SIG-M5 treated with dmso at 0.1 percent for 504 hours (cell line): ENCODE measurements around the gene TTBK2.

ENCODE experiments used
- DNase-seq: peaks from one replicate; lab custom pipeline; 2025; ENCODE audit not compliant: unreplicated experiment; lab: John Stamatoyannopoulos, UW

TTBK2 gene

DNA sequence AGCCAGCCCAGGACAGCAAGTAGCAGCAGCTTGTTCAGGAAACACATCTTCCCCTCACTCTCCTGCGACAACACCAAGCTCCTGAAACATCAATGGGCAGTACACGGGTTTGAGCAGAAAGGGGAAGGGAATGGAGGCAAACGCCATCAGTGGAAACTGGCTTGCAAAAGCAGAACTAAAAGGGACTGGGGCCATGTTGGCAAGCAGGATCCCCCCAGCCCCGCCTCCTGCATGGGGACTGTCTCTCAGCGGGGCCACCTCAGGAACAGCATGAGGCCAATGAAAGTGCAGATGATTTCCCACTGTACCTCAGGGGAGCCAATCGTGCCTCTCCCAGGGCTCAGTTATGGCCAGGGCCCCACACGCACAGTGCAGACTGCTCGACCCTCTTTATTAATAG is 190.4 kb downstream of the TTBK2 start:
- DNase-seq, result peak; percentile 56

DNA sequence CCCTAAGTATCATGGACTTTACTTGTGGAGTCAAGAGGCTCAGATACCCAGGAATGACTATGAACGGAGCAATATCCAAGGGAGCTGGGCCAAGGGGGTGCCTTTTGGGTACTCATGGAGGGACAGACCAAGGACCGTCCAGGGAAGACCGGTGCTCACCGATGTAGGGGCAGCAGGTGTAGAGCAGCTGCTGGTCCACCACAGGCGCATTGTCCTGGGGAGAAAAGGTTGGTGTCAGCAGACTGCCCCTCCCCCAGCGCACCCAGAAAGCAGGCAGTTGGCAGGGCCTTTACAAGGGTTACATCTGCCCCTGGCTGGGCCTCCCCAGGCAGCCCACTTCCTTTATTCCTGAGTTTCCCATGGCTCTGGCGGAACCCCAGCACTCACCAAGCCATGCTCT is 191.2 kb downstream of the TTBK2 start:
- no peak for DNase-seq

DNA sequence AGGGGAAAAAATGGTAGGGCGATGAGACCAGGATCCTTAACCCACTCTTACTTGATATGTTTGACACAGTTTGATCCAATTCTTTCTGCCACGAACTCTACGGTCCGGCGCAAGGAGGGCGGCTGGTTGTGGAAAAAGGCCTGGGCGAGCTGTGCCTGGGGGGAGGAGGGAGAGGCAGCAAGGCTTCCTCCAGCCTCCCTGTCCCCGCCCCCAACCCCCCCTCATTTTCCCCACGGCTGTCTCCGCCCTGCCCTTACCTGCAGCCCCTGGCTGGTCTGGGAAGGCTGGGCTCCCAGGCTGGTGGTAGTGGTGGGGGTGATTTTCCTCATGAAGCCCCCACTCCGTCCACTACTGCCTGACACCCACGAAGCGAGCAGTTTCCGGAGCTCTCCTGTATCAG is 191.6 kb downstream of the TTBK2 start:
- DNase-seq, result no peak

DNA sequence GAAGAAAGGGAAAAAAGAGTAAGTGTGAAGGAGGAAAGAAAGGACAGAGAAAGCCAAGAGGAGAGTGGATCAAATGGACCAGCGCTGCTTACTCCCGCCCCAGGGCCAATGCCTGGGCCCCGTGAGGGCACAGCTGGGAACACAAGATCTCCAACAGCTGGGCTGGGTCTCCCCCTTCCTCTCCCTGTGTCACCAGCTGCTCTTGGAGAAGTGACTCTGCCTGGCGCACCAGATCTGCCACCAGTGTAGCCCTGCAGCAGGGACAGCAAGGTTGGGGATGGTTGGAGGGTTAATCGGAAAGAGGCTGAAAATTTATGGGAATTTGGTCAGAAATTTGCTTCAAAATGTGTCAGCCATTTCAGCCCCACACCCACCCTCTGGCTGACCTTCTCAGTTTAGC is 192.0 kb downstream of the TTBK2 start:
- DNase-seq, result no peak

DNA sequence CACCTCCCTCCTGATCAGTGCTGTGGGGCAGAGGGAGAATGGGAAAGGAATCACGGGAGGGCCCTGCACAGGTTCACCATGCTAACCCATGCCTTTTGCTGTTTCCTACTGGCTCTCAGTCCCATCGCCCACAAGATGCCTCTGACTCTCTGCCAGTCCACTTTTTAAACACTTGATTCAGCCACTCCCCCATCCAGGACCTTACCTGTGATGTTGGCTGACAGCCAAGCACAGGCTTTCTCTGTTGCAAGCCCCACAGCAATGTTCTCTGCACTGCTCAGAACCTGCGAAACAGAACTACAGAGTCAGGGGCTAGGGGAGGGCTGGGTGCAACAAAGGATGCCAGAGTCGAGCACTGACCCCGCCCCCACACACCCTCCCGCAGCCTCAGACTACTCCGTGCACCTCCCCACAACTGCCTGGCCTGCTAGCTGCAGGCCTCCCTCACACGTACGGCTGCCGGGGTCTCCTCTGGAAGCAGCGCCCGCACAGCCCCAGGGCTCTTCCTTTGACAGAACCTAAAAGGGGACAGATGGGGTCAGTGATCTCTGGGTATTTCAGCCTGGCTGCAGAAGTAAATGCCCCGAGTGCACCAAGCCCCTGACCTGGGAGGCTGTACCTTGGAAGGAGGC is 192.7 kb downstream of the TTBK2 start:
- no peak for DNase-seq

DNA sequence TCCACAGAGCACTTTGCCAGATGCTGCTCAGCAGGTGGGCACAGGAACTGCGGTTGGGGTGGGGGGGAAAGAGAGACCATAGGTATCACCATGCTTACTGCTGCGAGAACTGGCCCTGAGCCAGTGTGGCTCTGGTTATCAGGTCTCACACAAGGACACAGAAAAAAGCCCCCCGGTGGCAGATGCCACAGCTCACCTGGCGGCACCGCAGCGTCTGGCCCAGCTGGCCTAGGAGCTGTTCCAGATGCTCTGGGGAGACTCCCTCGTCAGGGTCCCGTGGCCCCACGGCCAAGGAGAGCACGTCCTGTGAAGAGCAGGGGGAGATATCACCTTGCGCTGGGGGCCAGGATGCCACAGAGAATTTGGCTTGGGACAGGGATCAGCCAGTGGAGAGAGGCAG is 194.5 kb downstream of the TTBK2 start:
- no peak for DNase-seq

DNA sequence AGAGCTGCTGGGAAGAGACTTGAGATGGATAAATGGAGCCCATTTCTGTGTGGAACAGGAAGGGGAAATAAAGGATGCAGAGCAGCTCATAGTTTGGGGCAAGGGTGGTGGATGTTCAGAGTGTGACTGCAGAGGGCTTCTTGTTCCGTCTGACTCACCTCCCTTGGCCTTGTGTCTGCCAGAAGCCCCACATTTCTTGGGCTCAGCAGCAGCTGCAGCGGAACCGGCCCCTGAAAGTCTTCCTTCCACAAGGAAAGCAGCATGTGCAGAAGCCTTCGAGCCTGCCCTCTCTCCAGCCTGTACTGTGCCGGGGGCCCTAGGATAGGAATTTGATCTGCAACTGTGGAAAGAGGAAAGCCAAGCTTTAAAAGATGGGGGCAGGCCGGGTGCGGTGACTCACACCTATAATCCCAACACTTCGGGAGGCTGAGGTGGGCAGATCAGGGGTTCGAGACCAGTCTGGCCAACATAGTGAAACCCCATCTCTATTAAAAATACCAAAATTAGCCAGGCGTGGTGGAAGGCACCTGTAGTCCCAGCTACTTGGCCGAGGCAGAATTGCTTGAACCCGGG is 195.2 kb downstream of the TTBK2 start:
- DNase-seq, result no peak

DNA sequence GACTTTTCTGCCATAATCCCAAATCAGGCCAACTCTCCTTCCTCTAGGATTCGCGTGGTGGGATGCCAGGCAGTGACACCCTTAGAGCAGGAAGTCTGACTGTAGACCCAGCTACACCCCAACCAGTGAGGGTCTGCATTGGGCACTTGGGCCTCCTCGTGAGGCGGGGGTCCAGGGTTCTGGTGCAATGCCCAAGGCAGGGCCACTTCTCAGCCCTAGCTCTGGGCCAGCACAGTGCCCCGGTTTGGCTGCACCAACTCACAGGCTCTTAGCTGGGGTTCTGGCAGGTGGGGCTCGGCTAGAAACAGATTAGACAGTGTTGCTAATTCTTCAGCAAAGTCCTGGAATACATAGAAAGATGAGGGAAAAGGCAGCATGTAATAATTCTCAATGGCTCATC is 196.3 kb downstream of the TTBK2 start:
- DNase-seq, result no peak

DNA sequence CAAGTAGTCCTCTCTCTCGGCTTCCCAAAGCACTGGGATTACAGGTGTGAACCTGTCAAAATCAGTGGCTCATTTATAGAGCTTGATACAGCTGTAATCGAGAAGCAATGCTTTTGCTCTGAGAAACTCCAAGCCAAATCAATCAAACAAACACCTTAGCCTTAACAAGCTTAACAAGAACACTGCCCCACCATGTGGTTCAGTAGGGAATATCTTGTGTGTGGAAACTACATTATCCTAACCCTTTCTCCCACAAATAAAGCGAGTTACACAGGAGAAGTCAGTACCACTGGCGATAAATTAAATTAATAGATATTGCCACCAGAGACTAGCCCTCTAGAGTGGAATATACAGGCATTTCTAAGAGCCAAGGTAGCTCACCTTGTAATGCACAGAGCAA is 197.5 kb downstream of the TTBK2 start:
- no peak for DNase-seq

DNA sequence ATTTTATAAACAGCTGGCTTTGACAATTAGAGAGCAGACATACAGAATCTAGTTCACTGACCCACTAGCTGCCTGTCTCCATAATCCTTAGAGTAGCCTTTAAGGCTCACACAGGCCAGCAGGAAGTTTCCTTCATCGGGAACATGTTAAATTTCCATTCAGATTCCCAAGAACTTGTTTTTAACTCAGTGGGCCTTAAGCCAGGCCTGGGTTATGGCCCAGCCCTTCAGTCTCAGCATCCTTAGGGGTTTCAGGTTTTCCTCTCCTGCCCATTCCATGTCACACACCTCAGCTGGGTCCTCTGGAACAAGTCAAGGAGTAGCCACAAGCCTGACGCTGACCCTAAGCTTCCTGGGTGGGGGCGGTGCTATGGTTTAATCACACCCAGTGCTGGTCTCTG is 198.7 kb downstream of the TTBK2 start:
- no peak for DNase-seq

DNA sequence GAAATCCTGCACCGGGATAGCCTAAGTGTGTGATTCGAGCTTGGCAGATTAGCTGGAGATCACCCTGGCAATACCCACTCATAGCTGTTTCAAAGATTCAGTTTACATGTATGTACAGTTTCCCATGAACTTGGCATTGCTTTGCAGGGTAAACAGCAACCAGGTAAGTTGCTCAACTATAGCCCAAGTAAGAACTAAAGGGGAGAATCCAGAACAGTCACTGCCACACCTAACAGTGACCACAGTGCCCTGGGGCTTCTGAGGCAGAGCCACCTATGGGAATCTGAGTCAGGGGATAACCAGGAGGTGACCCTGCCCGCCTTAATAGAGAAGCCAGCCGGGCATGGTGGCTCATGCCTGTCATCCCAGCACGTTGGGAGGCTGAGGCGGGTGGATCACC is 199.6 kb downstream of the TTBK2 start:
- DNase-seq, result no peak

DNA sequence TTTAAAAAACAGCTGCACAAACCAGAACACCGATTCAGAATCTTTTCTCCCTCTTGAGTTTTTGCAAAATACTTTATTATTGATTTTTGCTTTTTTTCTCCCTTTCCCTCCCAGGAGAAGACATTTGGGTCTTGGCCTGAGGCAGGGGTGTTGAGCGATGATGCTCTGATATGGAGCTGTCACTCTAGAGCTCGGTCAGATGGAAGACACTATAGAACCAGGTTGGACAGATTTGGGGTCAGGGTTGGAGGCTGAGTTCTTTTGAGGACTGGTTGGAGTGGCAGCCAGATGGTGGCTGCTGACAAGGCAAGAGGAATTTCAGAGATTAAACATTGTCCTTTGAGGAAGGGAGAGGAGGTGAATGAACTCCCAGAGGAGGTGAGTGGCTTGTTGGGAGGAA is 200.5 kb downstream of the TTBK2 start:
- no peak for DNase-seq

DNA sequence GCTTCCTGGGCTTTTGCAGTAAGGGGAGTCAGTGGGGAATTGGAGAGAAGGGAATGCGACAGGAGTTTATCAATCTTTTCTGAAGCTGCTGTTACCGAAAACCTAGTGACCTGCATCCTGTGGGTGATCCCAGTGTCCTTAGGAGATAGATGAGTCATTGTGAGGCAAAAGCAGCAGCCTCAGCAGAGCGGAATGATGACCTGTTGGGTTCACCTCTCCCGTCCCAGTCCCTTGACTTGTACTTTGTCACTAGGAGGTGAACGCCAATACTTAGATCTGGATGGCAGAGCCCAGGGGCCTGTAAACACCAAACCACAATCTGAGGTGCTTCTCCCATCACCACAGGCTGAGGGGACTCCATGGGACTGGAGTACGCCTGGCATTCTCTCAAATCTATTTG is 201.5 kb downstream of the TTBK2 start:
- no peak for DNase-seq

DNA sequence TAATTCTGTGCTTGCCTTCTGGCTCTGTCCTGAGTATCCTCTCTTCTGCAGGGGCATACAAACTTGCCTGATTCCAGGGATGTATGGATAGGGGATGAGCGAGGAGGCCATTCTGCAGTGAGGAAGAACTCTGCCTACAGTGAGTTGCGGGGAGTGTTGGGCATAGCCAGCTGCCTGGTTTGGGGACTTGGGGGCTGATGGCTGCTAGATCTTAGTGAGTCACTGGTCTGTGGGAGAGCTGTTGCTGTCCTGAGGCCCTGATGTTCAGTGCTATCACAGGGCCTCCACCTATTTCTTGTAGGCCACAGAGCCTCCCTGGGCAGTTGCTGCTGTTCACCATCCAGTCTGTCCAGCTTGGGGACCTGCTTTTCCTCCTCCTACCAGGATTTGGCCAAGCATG is 204.0 kb downstream of the TTBK2 start:
- no peak for DNase-seq

DNA sequence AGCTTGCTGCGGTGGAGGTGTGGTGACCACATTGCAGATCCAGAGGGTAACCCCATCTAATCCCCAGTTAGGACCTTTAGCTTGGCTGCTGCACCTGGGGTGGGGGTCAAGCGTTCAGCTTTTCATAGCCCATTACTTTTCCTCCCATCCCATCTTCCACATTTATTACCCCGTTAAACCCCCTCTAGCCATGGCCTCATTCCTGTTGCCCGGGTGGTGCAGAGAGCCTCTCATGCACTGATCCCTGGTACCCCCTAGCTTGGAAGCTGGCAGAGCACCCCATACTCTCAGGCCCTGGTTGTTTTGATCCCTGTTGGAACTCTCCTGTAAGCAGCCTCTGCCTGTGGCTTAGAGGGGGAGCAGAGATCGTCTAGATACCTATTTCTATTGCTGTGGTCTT is 204.5 kb downstream of the TTBK2 start:
- DNase-seq, result no peak

DNA sequence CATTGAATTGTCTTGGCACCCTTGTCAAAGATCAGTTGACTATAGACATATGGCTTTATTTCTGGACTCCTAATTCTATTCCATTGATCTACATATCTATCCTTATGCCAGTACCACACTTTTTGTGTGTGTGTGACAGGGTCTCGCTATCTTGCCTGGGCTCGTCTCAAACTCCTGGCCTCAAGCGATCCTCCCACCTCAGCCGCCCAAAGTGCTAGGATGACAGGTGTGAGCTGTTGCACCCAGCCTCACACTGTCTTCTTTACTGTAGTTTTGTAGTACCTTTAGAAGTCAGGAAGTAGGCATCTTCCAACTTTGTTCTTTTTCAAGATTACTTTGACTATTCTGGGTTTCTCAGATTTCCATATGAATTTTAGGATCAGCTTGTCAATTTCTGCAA is 208.0 kb downstream of the TTBK2 start:
- no peak for DNase-seq

DNA sequence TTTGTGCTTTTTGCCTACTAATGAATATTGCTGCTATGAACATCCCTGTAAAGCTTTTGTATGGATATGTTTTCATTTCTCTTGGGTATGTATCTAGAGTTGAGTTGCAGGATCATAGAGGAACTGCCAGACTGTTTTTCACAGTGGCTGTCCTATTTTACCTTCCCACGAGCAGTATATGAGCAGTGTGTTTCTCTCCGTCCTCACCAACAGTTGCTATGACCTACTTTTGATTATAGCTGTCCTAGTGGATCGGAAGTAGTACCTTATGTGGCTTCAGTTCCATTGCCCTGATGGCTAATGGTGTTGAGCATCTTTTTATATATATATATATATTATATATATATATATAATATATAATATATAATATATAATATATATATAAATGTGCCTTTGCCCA is 208.8 kb downstream of the TTBK2 start:
- no peak for DNase-seq

DNA sequence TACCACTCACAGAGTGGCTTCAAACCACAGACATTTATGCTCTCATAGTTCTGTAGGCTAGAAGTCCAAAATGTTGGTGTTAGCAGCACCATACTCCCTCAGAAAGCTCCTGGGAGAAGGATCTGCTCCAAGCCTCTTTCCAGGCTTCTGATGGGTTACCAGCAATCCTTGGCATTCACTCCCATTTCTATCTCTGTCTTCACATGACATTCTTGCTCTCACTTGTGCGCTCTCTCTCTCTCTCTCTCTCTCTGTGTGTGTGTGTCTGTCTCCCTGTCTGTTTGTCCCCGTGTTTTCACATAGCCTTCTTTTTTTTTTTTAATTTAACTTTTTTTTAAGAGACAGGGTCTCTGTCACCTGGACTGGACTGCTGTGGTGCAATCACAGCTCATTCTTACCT is 209.9 kb downstream of the TTBK2 start:
- DNase-seq, result no peak

DNA sequence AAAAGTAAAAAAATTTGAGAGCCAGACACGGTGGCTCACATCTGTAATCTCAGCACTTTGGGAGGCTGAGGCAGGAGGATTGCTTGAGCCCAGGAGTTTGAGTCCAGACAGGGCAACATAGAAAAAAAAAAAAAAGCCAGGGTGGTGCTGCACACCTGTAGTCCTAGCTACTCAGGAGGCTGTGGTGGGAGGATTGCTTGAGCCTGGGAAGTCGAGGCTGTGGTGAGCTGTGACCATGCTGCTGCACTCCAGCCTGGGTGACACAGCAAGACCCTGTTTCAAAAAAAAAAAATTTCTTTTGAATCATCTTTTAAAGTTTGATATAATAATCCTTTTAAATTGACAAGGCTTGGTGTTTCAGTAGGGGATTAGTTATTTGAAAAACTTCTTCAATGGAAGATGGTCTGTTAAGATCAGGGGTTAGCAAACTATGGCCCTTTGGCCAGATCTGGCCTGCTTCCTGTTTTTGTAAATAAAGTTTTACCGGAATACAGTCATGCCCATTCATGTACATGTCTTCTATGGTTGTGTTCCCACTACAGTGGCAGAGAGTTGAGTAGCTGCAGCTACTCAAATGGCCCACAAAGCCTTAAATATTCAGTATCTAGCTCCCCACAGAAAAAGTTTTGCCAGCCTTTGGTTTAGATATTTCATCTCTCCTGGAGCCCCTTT is 212.6 kb downstream of the TTBK2 start:
- DNase-seq, result no peak

DNA sequence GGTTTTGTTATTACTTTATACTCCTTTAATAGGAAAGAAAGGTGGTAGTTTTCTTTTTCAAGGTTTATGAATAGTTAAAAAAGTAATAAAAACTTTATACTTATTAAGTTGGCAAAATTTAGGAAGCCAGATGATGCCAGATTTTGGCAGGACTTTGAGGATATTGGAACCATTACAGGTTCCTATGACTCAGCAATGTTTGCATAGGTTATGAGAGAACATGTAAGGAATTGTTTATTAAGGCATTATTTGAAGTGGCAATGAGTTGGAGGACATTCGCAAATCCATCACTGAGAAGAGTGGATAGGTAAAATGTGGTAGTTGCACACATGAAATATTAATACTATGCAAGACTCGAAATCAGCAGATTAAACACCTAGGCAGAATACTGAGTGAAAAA is 213.5 kb downstream of the TTBK2 start:
- DNase-seq, result no peak

DNA sequence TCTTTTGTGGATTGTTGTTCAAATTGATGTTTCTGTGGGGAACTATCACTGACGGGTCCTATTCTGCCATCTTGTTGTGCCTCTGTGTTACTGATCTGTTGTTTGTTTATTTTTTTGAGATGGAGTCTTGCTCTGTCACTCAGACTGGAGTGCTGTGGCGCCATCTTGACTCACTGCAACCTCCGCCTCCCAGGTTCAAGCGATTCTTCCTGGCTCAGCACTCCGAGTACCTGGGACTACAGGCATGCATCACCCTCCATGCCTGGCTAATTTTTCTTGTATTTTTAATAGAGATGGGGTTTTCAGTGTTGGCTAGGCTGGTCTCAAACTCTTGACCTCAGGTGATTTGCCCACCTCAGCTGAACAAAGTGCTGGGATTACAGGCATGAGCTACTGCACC is 215.2 kb downstream of the TTBK2 start:
- no peak for DNase-seq

DNA sequence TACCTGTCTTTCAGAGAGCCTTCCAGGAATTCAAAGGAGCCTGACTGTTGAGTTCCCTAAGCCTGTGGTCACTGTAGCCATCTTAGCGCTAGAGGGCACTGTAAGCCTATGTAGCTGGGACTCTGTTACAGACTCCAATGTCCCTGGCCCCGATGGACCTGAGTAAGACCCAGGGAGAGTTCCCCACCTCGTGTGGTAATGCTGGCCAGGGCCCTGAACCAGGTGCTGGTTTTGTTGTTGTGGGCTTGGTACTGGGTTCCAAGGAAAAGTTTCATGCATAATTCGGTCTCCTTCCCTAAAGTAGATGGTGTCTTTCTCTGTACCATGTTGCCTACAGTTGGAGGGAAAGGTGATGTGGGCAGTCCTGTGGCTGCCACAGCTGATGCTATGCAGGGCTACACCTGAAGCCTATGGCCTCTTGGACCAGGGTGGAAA is 216.1 kb downstream of the TTBK2 start:
- DNase-seq, result peak; percentile 51

DNA sequence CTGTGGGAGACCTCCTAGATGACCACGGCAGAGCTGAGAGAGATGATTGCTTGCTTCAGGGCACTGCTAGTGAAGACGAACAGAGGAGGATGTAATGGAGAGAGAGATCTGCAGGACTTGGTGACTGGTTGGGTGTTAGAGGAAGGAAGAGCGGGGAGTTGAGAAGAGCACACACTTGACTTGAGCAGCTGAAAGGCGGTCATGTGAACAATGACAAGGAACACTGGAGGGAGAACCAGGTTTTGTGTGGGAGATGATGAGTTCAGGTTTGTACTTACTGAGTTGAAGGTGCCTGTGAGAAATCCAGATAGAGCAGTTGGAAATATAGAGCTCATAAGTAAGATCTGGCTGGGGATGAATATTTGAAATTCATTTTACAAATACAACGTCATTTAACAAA is 224.0 kb downstream of the TTBK2 start:
- no peak for DNase-seq
